Measurements from ENCODE around the gene XIRP2. TPM values are rescaled to one million over a fixed set of nuclear protein-coding genes. Genes with fewer than 3 reads are reported as not detected.

Gene XIRP2
- total and polyA plus RNA-seq, 3 experiments from 2014 or later = not detected

- ChIA-PET POLR2A (no interaction called here), CTCF (no interaction called here)
- Mint-ChIP-seq H3K4me3 (no peak overlapping the region), H3K27ac (no peak overlapping the region), H3K9me3 (peaks cover 0 to 2% (median 0%) of the 10 kb centered on the region in 5 donors), H3K27me3 (peaks cover 0 to 4% of the 10 kb centered on the region in 2 donors), H3K4me1 (no peaks in the 10 kb centered on the region), H3K36me3 (no peaks in the 10 kb centered on the region)
- Histone ChIP-seq H3K9me3 (ENCODE audit: low read length) (no peaks in the 10 kb centered on the region), H3K4me3 (ENCODE audit: low read length) (no peak overlapping the region), H3K27ac (ENCODE audit: low read depth, low read length) (no peak overlapping the region), H3K4me1 (ENCODE audit: insufficient read depth, low read length) (no peaks in the 10 kb centered on the region), H3K27me3 (ENCODE audit: insufficient read depth, low read length, poor library complexity, severe bottlenecking) (no peaks in the 10 kb centered on the region), H3K36me3 (ENCODE audit: insufficient read depth, low read length) (no peaks in the 10 kb centered on the region)
- no peak for DNase-seq
Measured at GRCh38 chr2:167209784-167210183, 321.5 kb downstream of the XIRP2 start.

DNA sequence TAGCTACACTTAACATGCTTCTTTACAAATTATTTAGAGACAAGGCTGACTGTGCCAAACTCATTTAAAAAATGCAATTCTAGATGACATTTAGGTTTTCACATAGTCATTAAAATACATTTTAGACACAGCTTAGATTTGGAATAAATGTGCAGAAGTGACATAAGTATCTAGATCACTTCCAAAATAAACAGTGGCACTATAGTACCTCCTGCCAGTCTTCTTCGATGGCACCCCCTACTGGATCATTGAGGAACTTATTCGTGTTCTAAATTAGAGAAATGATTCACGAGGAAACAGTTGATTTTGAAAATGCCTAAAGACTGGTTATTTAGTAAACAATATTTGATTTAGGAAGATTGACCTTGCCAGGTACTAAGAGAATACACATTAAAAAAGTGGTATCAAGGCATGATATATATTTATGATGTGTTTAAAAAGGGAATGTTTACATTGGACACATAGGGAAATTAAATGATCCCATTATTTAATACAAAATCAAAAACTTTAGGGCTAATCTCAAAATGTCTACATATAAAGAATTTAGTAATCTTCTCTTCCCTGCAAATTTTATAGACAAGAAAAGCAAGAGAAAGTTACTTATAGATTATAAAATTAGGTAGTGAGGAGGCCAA lies 323.9 kb downstream of the XIRP2 start:
- no peaks in the 10 kb centered on the region for H3K36me3 ChIP-seq (ENCODE audit: insufficient read depth, low read length)
- Mint-ChIP-seq H3K36me3 (no peaks in the 10 kb centered on the region), H3K9me3 (peaks cover 0 to 2% (median 0%) of the 10 kb centered on the region in 5 donors), H3K4me1 (no peaks in the 10 kb centered on the region), H3K4me3 (no peak overlapping the region), H3K27ac (no peak overlapping the region), H3K27me3 (peaks cover 0 to 4% of the 10 kb centered on the region in 2 donors)
- H3K4me1 ChIP-seq (ENCODE audit: insufficient read depth, low read length) = no peaks in the 10 kb centered on the region
- CTCF ChIA-PET = no interaction called here
- no peak overlapping the region for H3K4me3 ChIP-seq (ENCODE audit: low read length)
- no peak overlapping the region for H3K27ac ChIP-seq (ENCODE audit: low read depth, low read length)
- H3K9me3 ChIP-seq (ENCODE audit: low read length) = no peaks in the 10 kb centered on the region
- no peaks in the 10 kb centered on the region for H3K27me3 ChIP-seq (ENCODE audit: insufficient read depth, low read length, poor library complexity, severe bottlenecking)
- peak in 1 of 5 donors; percentile 8 for DNase-seq
- POLR2A ChIA-PET = no interaction called here

DNA sequence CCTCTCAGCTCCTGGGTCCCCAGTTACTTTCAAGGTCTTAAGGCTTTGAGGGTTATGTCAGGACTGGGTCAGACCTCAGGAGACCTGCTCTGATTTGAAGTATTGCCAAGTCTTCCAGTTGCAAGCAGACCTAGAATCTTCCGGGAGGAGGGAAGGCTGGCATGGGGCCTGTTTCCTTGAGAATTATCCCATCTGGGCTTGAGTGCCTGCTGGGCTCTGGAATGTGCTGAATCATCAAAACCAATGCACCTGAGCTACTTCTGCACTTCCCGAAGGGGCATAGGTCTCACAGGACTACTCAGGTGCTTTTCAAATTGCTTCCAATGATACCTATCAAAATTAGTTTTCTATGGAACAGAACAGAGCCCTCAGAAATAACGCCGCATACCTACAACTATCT lies 327.3 kb downstream of the XIRP2 start:
- H3K4me3 ChIP-seq (ENCODE audit: low read length) = no peak overlapping the region
- H3K27ac ChIP-seq (ENCODE audit: low read depth, low read length) = no peak overlapping the region
- DNase-seq = no peak
- Mint-ChIP-seq H3K9me3 (peaks cover 0 to 11% (median 0%) of the 10 kb centered on the region in 5 donors), H3K27ac (no peak overlapping the region), H3K27me3 (peaks cover 0 to 4% of the 10 kb centered on the region in 2 donors), H3K4me1 (no peaks in the 10 kb centered on the region), H3K36me3 (no peaks in the 10 kb centered on the region), H3K4me3 (peak overlapping the region in 1 of 7 donors; percentile 48)
- H3K9me3 ChIP-seq (ENCODE audit: low read length) = no peaks in the 10 kb centered on the region
- ChIA-PET CTCF (no interaction called here), POLR2A (no interaction called here)
- no peaks in the 10 kb centered on the region for H3K36me3 ChIP-seq (ENCODE audit: insufficient read depth, low read length)
- no peaks in the 10 kb centered on the region for H3K27me3 ChIP-seq (ENCODE audit: insufficient read depth, low read length, poor library complexity, severe bottlenecking)
- H3K4me1 ChIP-seq (ENCODE audit: insufficient read depth, low read length) = no peaks in the 10 kb centered on the region

GRCh38 chr2:167237478-167237877 lies 349.2 kb downstream of the XIRP2 start:
- no peaks in the 10 kb centered on the region for H3K9me3 Mint-ChIP-seq
- no peak overlapping the region for H3K27ac ChIP-seq (ENCODE audit: low read depth, low read length)
- no peaks in the 10 kb centered on the region for H3K36me3 Mint-ChIP-seq
- H3K4me3 Mint-ChIP-seq = no peak overlapping the region
- H3K36me3 ChIP-seq (ENCODE audit: insufficient read depth, low read length) = no peaks in the 10 kb centered on the region
- no peaks in the 10 kb centered on the region for H3K27me3 ChIP-seq (ENCODE audit: insufficient read depth, low read length, poor library complexity, severe bottlenecking)
- no peaks in the 10 kb centered on the region for H3K4me1 Mint-ChIP-seq
- H3K4me3 ChIP-seq (ENCODE audit: low read length) = no peak overlapping the region
- no peak overlapping the region for H3K27ac Mint-ChIP-seq
- H3K4me1 ChIP-seq (ENCODE audit: insufficient read depth, low read length) = no peaks in the 10 kb centered on the region
- DNase-seq = no peak
- H3K9me3 ChIP-seq (ENCODE audit: low read length) = no peaks in the 10 kb centered on the region
- no peaks in the 10 kb centered on the region for H3K27me3 Mint-ChIP-seq
- ChIA-PET CTCF (no interaction called here), POLR2A (no interaction called here)

GRCh38 chr2:167240671-167241070 lies 352.4 kb downstream of the XIRP2 start:
- Mint-ChIP-seq H3K27me3 (no peaks in the 10 kb centered on the region), H3K27ac (no peak overlapping the region), H3K9me3 (peaks cover 0 to 3% (median 0%) of the 10 kb centered on the region in 5 donors), H3K4me3 (no peak overlapping the region), H3K4me1 (no peaks in the 10 kb centered on the region), H3K36me3 (no peaks in the 10 kb centered on the region)
- Histone ChIP-seq H3K27ac (ENCODE audit: low read depth, low read length) (no peak overlapping the region), H3K4me3 (ENCODE audit: low read length) (no peak overlapping the region), H3K36me3 (ENCODE audit: insufficient read depth, low read length) (no peaks in the 10 kb centered on the region), H3K9me3 (ENCODE audit: low read length) (no peaks in the 10 kb centered on the region), H3K4me1 (ENCODE audit: insufficient read depth, low read length) (no peaks in the 10 kb centered on the region), H3K27me3 (ENCODE audit: insufficient read depth, low read length, poor library complexity, severe bottlenecking) (no peaks in the 10 kb centered on the region)
- no peak for DNase-seq
- ChIA-PET CTCF (no interaction called here), POLR2A (no interaction called here)

GRCh38 chr2:167249197-167249596 lies 360.9 kb downstream of the XIRP2 start:
- H3K27ac Mint-ChIP-seq = no peak overlapping the region
- H3K36me3 Mint-ChIP-seq = no peaks in the 10 kb centered on the region
- H3K27ac ChIP-seq (ENCODE audit: low read depth, low read length) = no peak overlapping the region
- POLR2A ChIA-PET = no interaction called here
- CTCF ChIA-PET = no interaction called here
- H3K9me3 Mint-ChIP-seq = peaks cover 0 to 10% (median 3%) of the 10 kb centered on the region in 5 donors
- no peaks in the 10 kb centered on the region for H3K4me1 Mint-ChIP-seq
- no peaks in the 10 kb centered on the region for H3K36me3 ChIP-seq (ENCODE audit: insufficient read depth, low read length)
- no peak overlapping the region for H3K4me3 ChIP-seq (ENCODE audit: low read length)
- DNase-seq = no peak
- H3K27me3 ChIP-seq (ENCODE audit: insufficient read depth, low read length, poor library complexity, severe bottlenecking) = no peaks in the 10 kb centered on the region
- no peaks in the 10 kb centered on the region for H3K27me3 Mint-ChIP-seq
- no peaks in the 10 kb centered on the region for H3K9me3 ChIP-seq (ENCODE audit: low read length)
- H3K4me3 Mint-ChIP-seq = no peak overlapping the region
- H3K4me1 ChIP-seq (ENCODE audit: insufficient read depth, low read length) = no peaks in the 10 kb centered on the region

GRCh38 chr2:167253025-167253424 lies 364.7 kb downstream of the XIRP2 start:
- Histone ChIP-seq H3K9me3 (ENCODE audit: low read length) (no peaks in the 10 kb centered on the region), H3K4me3 (ENCODE audit: low read length) (no peak overlapping the region), H3K36me3 (ENCODE audit: insufficient read depth, low read length) (no peaks in the 10 kb centered on the region), H3K27me3 (ENCODE audit: insufficient read depth, low read length, poor library complexity, severe bottlenecking) (no peaks in the 10 kb centered on the region), H3K27ac (ENCODE audit: low read depth, low read length) (no peak overlapping the region), H3K4me1 (ENCODE audit: insufficient read depth, low read length) (no peaks in the 10 kb centered on the region)
- Mint-ChIP-seq H3K27ac (no peak overlapping the region), H3K27me3 (no peaks in the 10 kb centered on the region), H3K4me1 (no peaks in the 10 kb centered on the region), H3K9me3 (peaks cover 0 to 5% (median 2%) of the 10 kb centered on the region in 5 donors), H3K4me3 (no peak overlapping the region), H3K36me3 (no peaks in the 10 kb centered on the region)
- CTCF ChIA-PET = no interaction called here
- POLR2A ChIA-PET = no interaction called here
- DNase-seq = no peak

- ChIA-PET POLR2A (no interaction called here), CTCF (no interaction called here)
- Histone ChIP-seq H3K4me1 (ENCODE audit: insufficient read depth, low read length) (no peaks in the 10 kb centered on the region), H3K27me3 (ENCODE audit: insufficient read depth, low read length, poor library complexity, severe bottlenecking) (no peaks in the 10 kb centered on the region), H3K4me3 (ENCODE audit: low read length) (no peak overlapping the region), H3K27ac (ENCODE audit: low read depth, low read length) (no peak overlapping the region), H3K9me3 (ENCODE audit: low read length) (no peaks in the 10 kb centered on the region), H3K36me3 (ENCODE audit: insufficient read depth, low read length) (no peaks in the 10 kb centered on the region)
- Mint-ChIP-seq H3K4me3 (no peak overlapping the region), H3K27me3 (no peaks in the 10 kb centered on the region), H3K36me3 (no peaks in the 10 kb centered on the region), H3K27ac (no peak overlapping the region), H3K9me3 (peaks cover 0 to 1% (median 0%) of the 10 kb centered on the region in 5 donors), H3K4me1 (no peaks in the 10 kb centered on the region)
- no peak for DNase-seq
Measured at GRCh38 chr2:167254721-167255120, 366.4 kb downstream of the XIRP2 start.

GRCh38 chr2:167258712-167259111 lies 370.4 kb downstream of the XIRP2 start:
- Mint-ChIP-seq H3K36me3 (no peaks in the 10 kb centered on the region), H3K27ac (no peak overlapping the region), H3K9me3 (peaks cover 0 to 7% (median 0%) of the 10 kb centered on the region in 5 donors), H3K4me1 (no peaks in the 10 kb centered on the region), H3K4me3 (no peak overlapping the region), H3K27me3 (no peaks in the 10 kb centered on the region)
- H3K4me1 ChIP-seq (ENCODE audit: insufficient read depth, low read length) = no peaks in the 10 kb centered on the region
- ChIA-PET POLR2A (no interaction called here), CTCF (no interaction called here)
- H3K4me3 ChIP-seq (ENCODE audit: low read length) = no peak overlapping the region
- H3K36me3 ChIP-seq (ENCODE audit: insufficient read depth, low read length) = no peaks in the 10 kb centered on the region
- no peaks in the 10 kb centered on the region for H3K27me3 ChIP-seq (ENCODE audit: insufficient read depth, low read length, poor library complexity, severe bottlenecking)
- no peaks in the 10 kb centered on the region for H3K9me3 ChIP-seq (ENCODE audit: low read length)
- H3K27ac ChIP-seq (ENCODE audit: low read depth, low read length) = no peak overlapping the region
- no peak for DNase-seq

Measured in CD8-positive, alpha-beta memory T cell (primary cell).